NCI-H82 (cell line): ENCODE measurements around the gene COASY.

Source experiments
- DNase-seq: peaks from one replicate; lab custom pipeline; 2025; lab: John Stamatoyannopoulos, UW

Gene COASY

DNA sequence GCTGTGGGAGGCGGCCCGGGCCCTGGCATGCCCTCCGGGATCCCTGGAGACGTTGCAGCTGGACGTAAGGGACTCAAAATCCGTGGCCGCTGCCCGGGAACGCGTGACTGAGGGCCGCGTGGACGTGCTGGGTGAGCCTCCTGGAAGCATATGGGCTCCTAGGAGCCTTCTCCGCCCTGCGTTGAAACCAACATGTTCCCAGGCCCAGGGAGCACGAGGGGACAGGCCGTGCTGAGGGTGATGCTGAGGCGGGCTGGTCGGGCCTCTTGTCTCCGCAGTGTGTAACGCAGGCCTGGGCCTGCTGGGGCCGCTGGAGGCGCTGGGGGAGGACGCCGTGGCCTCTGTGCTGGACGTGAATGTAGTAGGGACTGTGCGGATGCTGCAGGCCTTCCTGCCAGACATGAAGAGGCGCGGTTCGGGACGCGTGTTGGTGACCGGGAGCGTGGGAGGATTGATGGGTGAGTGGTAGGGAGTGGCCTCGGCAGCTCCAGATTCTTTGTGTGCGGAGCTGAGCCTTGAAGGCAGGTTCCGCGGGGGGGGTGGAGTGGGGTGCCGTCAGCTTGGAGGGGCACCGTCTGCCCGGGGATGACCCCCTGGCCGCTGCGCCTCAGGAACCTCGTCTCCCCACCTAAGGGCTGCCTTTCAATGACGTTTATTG lies 8.7 kb upstream of the COASY start:
- DNase-seq = no peak

DNA sequence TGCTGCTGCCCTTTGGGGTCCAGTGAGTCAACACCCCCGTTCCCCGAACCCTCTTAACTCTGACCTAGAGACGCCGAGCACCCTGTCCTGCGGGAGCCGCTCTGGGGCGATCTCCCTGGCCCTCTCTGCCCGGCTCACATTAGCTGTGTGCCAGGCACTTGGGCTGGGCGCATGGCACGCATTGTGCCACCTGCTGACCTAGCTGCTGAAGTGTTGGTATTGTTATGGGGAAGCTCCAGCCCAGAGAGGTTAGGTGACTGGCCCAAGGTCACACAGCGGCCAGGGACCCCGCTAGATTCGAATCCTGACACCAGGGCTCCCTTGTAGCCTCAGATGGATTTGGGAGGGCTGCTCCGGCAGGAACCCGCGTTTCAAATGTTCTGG lies 8.1 kb upstream of the COASY start:
- no peak for DNase-seq

DNA sequence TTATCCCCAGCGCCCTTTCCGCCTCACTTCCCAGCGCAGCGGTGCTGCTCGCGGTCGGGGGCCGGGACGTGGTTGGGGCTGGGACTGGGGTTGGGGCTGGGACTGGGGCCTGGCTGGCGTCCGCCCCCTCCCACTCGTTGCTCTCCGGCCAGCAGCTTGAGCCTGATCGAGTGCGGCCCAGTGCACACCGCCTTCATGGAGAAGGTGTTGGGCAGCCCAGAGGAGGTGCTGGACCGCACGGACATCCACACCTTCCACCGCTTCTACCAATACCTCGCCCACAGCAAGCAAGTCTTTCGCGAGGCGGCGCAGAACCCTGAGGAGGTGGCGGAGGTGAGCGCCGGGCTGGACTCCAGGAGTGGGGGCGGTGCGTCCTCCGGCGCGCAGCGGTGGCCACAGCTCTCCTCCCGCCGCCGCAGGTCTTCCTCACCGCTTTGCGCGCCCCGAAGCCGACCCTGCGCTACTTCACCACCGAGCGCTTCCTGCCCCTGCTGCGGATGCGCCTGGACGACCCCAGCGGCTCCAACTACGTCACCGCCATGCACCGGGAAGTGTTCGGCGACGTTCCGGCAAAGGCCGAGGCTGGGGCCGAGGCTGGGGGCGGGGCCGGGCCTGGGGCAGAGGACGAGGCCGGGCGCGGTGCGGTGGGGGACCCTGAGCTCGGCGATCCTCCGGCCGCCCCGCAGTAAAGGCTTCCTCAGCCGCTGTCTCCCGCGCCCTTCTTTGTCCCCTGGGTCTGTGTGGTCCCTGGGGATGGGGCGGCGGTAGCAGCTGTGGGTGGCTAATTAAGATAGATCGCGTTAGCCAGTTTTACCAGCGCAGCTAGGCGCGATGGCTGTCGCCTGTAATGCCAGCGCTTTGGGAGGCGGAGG lies 7.5 kb upstream of the COASY start:
- DNase-seq = peak; percentile 92

DNA sequence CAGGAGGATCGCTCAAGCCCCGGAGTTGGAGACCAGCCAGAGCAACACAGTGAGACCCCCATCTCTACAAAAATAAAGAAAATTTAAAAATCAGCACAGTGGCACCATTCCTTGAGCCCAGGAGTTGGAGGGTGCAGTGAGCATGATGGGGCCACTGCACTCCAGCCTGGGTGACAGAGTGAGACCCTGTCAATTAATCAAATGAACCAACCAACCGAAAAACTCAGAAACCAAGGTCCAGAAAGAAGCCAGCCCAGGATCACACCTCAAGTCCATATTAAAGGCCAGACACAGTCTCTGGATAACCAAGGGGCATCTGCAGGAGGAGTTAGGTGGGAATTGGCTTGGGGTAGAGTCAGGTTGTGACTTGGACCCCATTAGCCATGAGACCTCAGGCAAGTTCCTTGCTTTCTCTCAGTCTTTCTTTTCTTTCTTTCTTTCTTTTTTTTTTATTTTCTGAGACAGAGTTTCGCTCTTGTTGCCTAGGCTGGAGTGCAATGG lies 6.8 kb upstream of the COASY start:
- DNase-seq = no peak

DNA sequence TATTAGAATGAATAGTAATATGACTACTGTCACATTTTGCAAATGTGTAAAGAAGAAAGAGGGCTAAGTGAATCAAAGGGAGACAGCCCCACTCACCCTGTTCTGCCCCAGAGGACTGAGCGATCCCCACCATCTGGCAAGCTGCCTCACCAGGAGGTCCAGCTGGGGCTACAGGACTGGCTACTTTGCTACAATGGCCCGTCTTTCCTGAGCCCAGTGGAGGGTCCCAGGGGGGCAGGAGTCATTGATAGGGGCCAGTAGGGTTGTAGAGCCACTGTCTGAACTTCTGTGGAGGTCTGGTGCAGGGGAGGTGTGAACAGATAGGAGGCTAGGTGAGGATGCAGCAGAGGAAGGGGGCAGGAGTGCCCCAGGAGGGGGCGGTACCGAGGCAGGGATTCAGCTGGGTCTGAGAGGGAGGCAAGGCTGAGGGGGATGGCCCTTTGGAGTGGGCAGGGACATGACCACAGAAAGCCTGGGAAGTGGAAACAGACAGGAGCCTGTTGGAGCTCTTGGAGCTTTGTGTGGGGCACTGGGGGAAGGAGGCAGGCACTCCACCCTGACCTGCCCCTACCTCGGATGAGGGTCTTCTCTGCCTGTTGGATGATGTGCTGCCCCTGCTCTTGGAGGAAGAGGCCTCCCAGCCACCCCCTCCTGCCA lies 5.9 kb upstream of the COASY start:
- DNase-seq = peak; percentile 62

DNA sequence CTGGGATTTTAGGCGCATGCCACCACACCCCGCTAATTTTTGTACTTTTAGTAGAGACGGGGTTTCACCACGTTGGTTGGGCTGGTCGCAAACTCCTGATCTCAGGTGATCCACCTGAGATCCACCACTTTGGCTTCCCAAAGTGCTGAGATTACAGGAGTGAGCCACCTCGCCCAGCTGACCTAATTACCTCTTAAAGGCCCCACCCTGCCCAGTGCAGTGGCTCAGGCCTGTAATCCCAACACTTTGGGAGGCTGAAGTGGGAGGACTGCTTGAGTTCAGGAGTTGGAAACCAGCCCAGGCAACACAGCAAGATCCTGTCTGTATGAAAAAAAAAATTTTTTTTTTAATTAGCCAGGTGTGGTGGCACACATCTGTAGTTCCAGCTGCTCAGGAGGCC lies 2.9 kb upstream of the COASY start:
- DNase-seq = peak; percentile 47

DNA sequence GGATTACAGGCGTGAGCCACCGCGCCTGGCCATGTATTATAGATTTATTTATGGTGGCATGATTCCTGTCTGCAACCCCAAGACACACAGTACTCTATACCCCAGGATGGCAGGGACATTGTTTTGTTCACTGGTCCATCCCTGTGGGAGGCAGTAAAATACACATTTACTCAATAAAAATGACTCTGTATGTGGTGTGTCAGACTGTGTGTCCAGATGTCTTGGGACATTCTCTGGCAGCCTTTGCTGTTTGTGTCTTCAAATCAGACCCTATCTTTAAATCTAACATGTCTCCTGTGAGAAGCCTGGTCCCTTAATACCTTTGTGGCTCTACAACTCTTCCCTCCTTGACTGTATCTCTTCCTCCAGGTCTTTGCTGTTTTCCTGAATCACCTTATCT lies 1.7 kb upstream of the COASY start:
- DNase-seq = no peak

DNA sequence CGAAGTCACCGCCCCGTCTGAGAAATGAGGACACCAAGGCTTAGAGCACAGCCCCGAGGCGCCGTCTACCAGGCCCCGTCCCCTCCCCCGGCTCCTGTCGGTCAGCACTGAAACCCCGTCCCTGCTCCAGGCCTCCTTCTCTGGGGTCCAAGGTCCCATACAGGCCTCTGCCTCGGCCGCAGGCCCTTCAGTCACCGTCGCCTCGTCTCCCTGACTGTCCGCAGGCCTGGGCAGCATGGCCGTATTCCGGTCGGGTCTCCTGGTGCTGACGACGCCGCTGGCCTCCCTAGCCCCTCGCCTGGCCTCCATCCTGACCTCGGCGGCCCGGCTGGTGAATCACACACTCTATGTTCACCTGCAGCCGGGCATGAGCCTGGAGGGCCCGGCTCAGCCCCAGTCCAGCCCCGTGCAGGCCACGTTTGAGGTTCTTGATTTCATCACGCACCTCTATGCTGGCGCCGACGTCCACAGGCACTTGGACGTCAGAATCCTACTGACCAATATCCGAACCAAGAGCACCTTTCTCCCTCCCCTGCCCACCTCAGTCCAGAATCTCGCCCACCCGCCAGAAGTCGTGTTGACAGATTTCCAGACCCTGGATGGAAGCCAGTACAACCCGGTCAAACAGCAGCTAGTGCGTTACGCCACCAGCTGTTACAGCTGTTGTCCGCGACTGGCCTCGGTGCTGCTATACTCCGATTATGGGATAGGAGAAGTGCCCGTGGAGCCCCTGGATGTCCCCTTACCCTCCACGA lies 617 bp downstream of the COASY start:
- DNase-seq = no peak

DNA sequence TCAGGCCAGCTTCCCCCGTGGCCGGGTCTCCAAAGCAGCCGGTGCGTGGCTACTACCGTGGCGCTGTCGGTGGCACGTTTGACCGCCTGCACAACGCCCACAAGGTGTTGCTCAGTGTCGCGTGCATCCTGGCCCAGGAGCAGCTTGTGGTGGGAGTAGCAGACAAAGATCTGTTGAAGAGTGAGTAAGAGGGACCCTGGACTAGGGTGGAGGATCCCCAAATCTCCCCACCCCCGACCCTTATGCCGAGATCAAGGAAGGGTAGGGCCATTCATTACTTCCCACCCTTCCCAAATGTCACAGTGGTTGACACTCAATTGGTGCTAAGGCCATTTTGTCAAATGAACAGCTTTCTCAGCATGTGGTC lies 1.2 kb downstream of the COASY start:
- DNase-seq = no peak

DNA sequence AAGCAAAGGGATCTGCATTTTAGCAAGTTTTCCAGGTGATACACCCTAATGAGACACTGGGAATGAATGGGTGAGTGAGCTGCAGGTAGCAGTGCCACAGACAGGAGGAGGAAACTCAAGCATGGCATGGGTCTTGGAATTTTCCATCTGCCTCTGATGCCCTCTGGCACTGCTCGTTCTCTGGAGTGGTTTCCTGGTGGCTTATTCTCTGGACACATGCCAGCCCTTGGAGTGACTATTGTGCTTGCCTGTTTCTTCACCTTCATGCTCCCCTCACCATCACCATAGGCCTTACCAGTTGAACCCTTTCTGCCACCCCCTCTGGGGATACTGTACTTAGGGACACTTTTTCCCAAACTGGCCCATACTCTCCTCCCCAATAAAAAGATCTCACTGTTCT lies 1.6 kb downstream of the COASY start:
- no peak for DNase-seq

DNA sequence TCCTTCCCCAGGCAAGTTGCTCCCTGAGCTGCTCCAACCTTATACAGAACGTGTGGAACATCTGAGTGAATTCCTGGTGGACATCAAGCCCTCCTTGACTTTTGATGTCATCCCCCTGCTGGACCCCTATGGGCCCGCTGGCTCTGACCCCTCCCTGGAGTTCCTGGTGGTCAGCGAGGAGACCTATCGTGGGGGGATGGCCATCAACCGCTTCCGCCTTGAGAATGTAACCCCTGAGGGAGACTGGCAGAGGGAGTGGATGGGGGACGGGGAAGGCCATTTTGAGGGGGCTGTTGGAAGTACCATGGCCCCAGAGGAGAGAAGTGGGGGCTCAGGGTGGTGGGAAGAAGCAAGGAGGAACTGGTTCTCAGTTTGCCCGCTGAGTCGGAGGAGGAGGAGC lies 2.0 kb downstream of the COASY start:
- no peak for DNase-seq

DNA sequence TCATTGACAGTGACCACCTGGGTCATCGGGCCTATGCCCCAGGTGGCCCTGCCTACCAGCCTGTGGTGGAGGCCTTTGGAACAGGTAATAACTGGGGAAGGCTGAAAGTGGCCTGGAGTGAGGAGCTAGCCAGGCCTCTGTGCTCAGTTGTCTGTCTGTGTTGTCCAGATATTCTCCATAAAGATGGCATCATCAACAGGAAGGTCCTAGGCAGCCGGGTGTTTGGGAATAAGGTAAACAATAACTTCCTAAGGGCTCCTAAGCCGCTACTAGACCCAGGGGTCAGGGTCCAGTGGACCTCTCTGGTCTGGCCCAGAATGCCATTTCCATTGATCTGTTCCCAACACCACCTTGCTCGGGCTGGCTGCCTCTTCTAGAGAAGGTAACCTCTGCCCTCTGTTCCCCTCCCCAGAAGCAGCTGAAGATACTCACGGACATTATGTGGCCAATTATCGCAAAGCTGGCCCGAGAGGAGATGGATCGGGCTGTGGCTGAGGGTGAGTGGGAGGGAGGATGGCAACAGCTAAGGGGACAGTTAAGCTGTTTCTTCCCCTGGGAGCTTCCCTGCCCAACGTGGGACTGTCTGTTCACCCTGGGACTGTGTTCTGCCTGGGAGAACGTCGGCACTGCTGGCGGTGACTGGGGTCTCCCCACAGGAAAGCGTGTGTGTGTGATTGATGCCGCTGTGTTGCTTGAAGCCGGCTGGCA lies 3.0 kb downstream of the COASY start:
- DNase-seq = no peak

DNA sequence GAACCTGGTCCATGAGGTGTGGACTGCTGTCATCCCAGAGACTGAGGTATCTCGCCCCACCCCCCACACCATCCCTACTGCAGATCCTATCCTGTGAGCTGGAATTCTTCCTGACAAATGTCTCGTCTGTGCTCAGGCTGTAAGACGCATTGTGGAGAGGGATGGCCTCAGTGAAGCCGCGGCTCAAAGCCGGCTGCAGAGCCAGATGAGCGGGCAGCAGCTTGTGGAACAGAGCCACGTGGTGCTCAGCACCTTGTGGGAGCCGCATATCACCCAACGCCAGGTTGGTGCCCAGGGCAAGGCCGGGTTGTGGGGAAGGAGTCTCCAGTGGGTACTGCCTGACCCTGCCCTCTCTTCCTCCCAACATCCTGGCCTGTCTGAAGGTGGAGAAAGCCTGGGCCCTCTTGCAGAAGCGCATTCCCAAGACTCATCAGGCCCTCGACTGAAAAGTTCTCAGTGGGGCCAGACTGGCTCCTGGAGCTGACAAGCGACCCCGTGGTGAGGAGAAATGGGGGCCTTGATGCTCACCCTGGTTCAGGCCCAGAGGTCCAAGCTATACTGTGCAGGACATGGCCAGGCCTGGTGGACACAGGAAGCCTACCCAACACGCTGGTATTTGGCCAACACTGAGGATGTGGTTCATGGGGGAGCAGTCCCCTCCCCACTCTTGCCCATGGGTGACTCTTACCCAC lies 3.7 kb downstream of the COASY start:
- DNase-seq = no peak

DNA sequence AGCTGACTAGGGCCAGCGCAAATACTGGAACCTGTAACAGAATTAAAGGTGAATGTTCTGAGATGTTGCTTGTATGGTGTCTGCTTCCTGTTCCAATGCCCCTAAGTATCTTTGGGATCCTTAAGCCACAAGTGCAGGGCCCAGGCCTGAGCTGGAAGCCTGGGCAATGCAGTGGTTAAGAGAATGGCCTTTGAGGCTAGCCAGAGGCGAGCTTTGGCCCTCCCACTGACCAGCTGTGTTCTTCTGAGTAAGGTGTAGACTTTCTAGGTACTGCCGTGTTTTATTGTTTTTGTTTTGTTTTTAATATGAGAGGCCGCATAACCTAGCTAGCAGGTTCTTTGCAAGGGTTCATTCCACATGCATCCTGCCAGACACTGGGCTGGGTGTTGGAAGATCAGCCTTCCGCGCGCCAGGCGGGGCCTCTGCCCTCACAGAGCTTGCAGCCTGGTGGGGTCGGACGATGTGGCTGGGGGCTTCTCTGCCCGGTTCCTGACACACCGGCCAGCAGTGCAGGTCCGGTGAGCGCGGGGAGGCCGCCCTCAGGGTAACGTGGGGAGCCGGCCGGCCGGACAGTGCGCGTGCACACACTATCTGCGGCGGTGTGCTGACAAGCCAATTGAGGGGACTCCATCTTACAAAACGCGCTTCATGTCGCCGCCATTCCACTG lies 4.4 kb downstream of the COASY start:
- no peak for DNase-seq

DNA sequence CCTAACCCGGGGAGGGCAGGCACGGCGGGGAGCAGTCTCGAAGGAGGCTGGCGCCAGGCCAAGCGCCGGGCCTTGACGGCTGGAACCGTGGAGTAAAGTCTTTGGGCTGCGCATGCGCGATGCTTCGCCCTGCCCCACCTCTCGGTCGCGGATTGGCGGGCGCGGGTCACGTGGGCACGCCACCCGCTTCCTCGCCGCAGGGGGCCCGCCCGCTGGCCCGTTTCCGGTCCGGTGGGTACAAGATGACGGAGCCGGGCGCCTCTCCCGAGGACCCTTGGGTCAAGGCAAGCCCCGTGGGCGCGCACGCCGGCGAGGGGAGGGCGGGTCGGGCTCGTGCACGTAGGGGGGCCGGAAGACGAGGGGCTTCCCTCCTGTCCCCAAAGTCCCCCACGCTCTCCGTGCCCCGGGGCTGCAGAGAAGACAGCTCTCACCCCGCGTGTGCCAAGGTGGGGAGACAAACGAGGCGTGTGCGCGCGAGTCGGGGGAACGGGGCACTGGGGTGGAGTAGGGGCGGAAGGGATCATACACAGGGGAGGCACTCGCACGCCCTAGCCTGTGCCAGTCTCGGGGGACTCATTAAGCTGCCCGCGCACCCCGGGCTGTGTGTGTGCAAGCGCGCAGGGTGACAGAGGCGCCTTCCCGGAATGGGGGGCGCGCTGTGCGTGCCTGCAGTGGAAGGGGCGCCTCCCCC lies 5.1 kb downstream of the COASY start, which contains the start of gene MLX:
Gene MLX, plus strand, starts transcription at position 218 of the 691 bp plus-strand sequence. Its CDS starts 25 bp downstream, at position 243.
- DNase-seq = peak; percentile 98

DNA sequence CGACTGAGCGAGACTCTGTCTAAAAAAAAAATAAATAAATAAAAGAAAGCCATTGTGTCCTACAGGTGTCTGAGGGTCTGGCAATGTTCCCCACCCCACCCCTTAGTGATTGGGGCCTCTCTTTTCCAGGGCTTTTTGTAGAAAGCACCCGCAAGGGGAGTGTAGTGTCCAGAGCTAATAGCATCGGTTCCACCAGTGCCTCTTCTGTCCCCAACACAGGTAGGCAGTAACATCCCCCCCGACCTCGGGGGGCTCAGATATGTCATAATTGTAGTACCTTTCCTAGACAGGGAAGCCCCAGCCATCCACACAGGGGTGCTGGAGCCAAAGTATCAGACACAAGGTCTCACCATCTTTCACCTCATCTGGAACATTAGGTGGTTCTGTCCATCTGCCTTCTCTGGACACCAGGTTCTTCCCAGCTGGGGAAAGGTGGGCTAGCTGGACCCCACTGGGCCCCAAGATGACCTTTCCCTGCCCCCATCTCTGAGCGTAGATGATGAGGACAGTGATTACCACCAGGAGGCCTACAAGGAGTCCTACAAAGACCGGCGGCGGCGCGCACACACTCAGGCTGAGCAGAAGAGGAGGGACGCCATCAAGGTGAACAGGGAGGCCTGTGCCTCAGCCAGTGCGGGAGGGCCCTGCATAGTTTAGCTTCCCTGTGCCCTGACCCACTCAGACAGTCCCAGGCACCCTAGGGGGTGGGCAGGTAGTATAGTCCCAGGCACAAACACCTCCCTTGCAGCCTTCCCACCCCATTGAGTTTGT lies 6.6 kb downstream of the COASY start:
- no peak for DNase-seq

DNA sequence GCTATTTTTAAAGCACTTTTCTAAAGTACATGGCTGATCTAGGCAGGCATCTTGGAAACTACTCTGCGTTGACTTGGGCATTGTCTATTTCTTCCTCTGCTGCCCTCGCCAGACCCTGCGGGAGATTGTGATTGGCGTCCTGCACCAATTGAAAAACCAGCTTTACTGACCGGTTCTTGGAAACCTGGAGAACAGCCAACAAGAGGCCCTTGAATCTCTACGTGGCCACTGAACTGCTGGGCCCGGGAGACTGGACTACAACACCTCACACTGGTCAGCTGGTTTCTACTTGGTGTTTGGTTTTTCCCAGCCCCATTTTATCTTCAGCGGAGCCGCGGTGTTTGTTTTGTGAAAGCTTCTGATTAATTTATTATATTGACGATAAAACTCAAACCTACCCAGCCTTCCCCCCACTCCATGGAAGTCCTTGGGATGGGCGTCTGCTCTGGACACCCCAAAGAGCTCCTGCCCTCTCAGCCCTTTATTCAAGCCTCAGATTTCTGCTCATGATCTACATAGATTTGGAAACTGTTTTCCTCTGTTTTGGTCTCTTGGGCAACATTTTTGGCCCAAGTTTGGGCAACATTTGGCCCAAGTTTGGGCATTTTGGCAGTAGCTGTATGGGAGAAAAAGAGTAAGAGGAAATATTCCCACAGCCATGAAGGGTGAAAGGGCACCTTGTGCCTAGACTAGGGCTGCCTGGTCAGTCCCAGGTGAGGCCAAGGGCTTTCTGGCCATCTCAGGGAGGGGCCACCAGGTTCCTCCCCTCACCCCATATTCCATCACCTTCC lies 9.7 kb downstream of the COASY start:
- DNase-seq = no peak

DNA sequence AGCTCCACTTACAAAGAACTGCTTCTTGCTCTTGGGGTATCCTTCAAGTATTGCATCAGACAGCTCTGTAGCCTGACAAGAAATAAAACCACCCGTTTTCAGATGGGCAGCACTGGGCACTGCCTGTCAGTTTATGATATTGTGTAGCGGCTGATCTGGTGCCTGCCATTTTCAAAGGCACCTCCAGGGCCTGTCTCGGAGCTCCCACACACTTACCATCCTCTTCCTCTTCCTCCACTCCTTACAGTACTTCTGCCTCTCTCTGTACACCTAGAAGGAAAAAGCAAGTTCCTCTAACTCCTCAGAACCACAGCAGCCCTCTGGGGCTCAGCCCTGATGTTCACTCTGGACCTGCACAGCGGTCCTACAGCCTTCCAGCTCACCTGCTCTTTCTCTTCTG lies 11.1 kb downstream of the COASY start:
- no peak for DNase-seq
